Tibial artery (tissue), 4 donors: ENCODE measurements around the gene SP5.

ENCODE experiments used
- DNase-seq, 2 donors: peaks; one replicate each; pipeline ENCODE4 v3.0.0-alpha.2; 2019
- H3K27ac ChIP-seq, 2 donors: fragments of 200-600 bp; sonication (generic) in 1 of 2; 1 replicate in 1 of 2; 2 replicates in 1 of 2; pipeline ENCODE4 v1.5.1; 2018 to 2019; ENCODE audit warnings: mild to moderate bottlenecking in 1 of 2
- H3K27me3 ChIP-seq, 2 donors: fragments of 200-600 bp; sonication (generic) in 1 of 2; one replicate each; pipeline versions ENCODE4 v1.5.1 to v1.6.0; 2016 to 2019
- H3K36me3 ChIP-seq, 3 donors: fragments of 200-600 bp; sonication (generic) in 2 of 3; one replicate each; pipeline ENCODE4 v1.5.1; 2016 to 2019; ENCODE audit warnings: mild to moderate bottlenecking in 2 of 3
- H3K4me1 ChIP-seq, 4 donors: fragments of 200-600 bp; sonication (generic) in 2 of 4; 1 replicate in 3 of 4; 2 replicates in 1 of 4; pipeline ENCODE4 v1.5.1; 2016 to 2019
- H3K4me3 ChIP-seq, 2 donors: fragments of 200-600 bp; sonication (generic) in 1 of 2; 1 replicate in 1 of 2; 2 replicates in 1 of 2; pipeline ENCODE4 v1.5.1; 2018 to 2019; ENCODE audit warnings: mild to moderate bottlenecking in 2 of 2
- H3K9me3 ChIP-seq, 3 donors: fragments of 200-600 bp; sonication (generic) in 1 of 3; one replicate each; pipeline ENCODE4 v1.5.1; 2016 to 2019
- CTCF ChIP-seq, 2 experiments: fragments of 200-600 bp in 1 of 2; fragments of 450-650 bp in 1 of 2; IDR thresholded peaks; one replicate each; pipeline ENCODE4 v1.5.1; 2017 to 2019; ENCODE audit warnings: antibody characterized with exemption in 2 of 2, mild to moderate bottlenecking in 1 of 2, moderate library complexity in 1 of 2
- intact Hi-C: fragments of 100-400 bp; cut with DNase I; formaldehyde crosslinking; loops from one replicate; pipeline ENCODE4 v1.15.0; 2023; ENCODE audit warnings: low total_unique reads

SP5 gene

GRCh38 chr2:170701011-170701410 is 14.1 kb upstream of the SP5 start:
- intact Hi-C loops: no loop called here
- no peaks in the 10 kb centered on the region for H3K9me3 ChIP-seq
- no peak overlapping the region for H3K4me3 ChIP-seq
- H3K27me3 ChIP-seq: no peaks in the 10 kb centered on the region
- H3K36me3 ChIP-seq: no peaks in the 10 kb centered on the region
- H3K27ac ChIP-seq: no peak overlapping the region
- DNase-seq: no peak
- no peak for TF ChIP-seq CTCF (IDR thresholded peaks at IDR 0.05)
- H3K4me1 ChIP-seq: no peaks in the 10 kb centered on the region

GRCh38 chr2:170703776-170704476 is 11.2 kb upstream of the SP5 start:
- TF ChIP-seq CTCF (IDR thresholded peaks at IDR 0.05): no peak
- Histone ChIP-seq H3K27me3 (no peaks in the 10 kb centered on the region), H3K4me1 (no peaks in the 10 kb centered on the region), H3K4me3 (no peak overlapping the region), H3K36me3 (no peaks in the 10 kb centered on the region), H3K27ac (no peak overlapping the region), H3K9me3 (no peaks in the 10 kb centered on the region)
- intact Hi-C loops: no loop called here
- DNase-seq: no peak

- Histone ChIP-seq H3K4me3 (no peak overlapping the region), H3K4me1 (peaks cover 0 to 18% (median 8%) of the 10 kb centered on the region in 4 donors), H3K27me3 (peaks cover 0 to 14% of the 10 kb centered on the region in 2 donors), H3K27ac (no peak overlapping the region), H3K36me3 (no peaks in the 10 kb centered on the region), H3K9me3 (no peaks in the 10 kb centered on the region)
- no peak for DNase-seq
- intact Hi-C loops: no loop called here
- no peak for TF ChIP-seq CTCF (IDR thresholded peaks at IDR 0.05)
These were observed 7.0 kb upstream of the SP5 start for GRCh38 chr2:170707821-170708795.

- no peak for DNase-seq
- H3K36me3 ChIP-seq: no peaks in the 10 kb centered on the region
- TF ChIP-seq CTCF (IDR thresholded peaks at IDR 0.05): no peak
- H3K9me3 ChIP-seq: no peaks in the 10 kb centered on the region
- H3K27me3 ChIP-seq: peaks cover 0 to 36% of the 10 kb centered on the region in 2 donors
- intact Hi-C loops: loop anchor here (10.0 kb wide), 1 partner anchor 306 kb away; no protein-coding TSS in a partner anchor
- H3K4me1 ChIP-seq: peaks cover 0 to 35% (median 29%) of the 10 kb centered on the region in 4 donors
- no peak overlapping the region for H3K27ac ChIP-seq
- no peak overlapping the region for H3K4me3 ChIP-seq
These were observed 4.5 kb upstream of the SP5 start for GRCh38 chr2:170710609-170710979.

- Histone ChIP-seq H3K4me3 (no peak overlapping the region), H3K27ac (no peak overlapping the region), H3K9me3 (no peaks in the 10 kb centered on the region), H3K27me3 (peaks cover 0 to 43% of the 10 kb centered on the region in 2 donors), H3K4me1 (peaks cover 0 to 41% (median 36%) of the 10 kb centered on the region in 4 donors), H3K36me3 (no peaks in the 10 kb centered on the region)
- TF ChIP-seq CTCF (IDR thresholded peaks at IDR 0.05): no peak
- intact Hi-C loops: loop anchor here (10.0 kb wide), 1 partner anchor 306 kb away; no protein-coding TSS in a partner anchor
- no peak for DNase-seq
These were observed 3.9 kb upstream of the SP5 start for GRCh38 chr2:170711196-170711773.
